Measurements from ENCODE around the gene IGFL4.

The IGFL4 gene

GRCh38 chr19:46060012-46060411 is 19.2 kb upstream of the IGFL4 start:
- no peak for DNase-seq

GRCh38 chr19:46058778-46059177 is 18.0 kb upstream of the IGFL4 start:
- DNase-seq: no peak

- no peak for DNase-seq
Measured at GRCh38 chr19:46056536-46056935, 15.7 kb upstream of the IGFL4 start.

- DNase-seq: no peak
Measured at GRCh38 chr19:46052896-46053295, 12.1 kb upstream of the IGFL4 start.

- no peak for DNase-seq
Measured at GRCh38 chr19:46049597-46049996, 8.8 kb upstream of the IGFL4 start.

GRCh38 chr19:46043519-46043918 is 2.7 kb upstream of the IGFL4 start:
- no peak for DNase-seq

- no peak for DNase-seq
Measured at GRCh38 chr19:46042252-46042883, 1.6 kb upstream of the IGFL4 start.

- DNase-seq: no peak
Measured at GRCh38 chr19:46040125-46040524, 677 bp downstream of the IGFL4 start.

- no peak for DNase-seq
Measured at GRCh38 chr19:46036744-46037128, 4.1 kb downstream of the IGFL4 start.

- no peak for DNase-seq
Measured at GRCh38 chr19:46035986-46036743, 4.6 kb downstream of the IGFL4 start.

GRCh38 chr19:46035546-46035945 is 5.3 kb downstream of the IGFL4 start:
- no peak for DNase-seq

GRCh38 chr19:46033401-46033800 is 7.4 kb downstream of the IGFL4 start:
- no peak for DNase-seq

GRCh38 chr19:46032597-46033025 is 8.2 kb downstream of the IGFL4 start:
- no peak for DNase-seq

GRCh38 chr19:46031781-46032596 is 8.8 kb downstream of the IGFL4 start:
- DNase-seq: no peak

GRCh38 chr19:46030812-46031550 is 9.8 kb downstream of the IGFL4 start:
- no peak for DNase-seq

- no peak for DNase-seq
Measured at GRCh38 chr19:46025835-46026234, 15.0 kb downstream of the IGFL4 start.

- no peak for DNase-seq
Measured at GRCh38 chr19:46023311-46023779, 17.5 kb downstream of the IGFL4 start.

GRCh38 chr19:46022431-46023310 is 18.1 kb downstream of the IGFL4 start, which contains the start of gene PGLYRP1:
Gene PGLYRP1 (minus strand): TSS chr19:46023053. CDS start chr19:46023021, 32 bp downstream.
- DNase-seq: no peak

- DNase-seq: no peak
Measured at GRCh38 chr19:46022061-46022430, 18.8 kb downstream of the IGFL4 start.

GRCh38 chr19:46021531-46022041 is 19.2 kb downstream of the IGFL4 start:
- DNase-seq: no peak

- DNase-seq: no peak
Measured at GRCh38 chr19:46020819-46021125, 20.0 kb downstream of the IGFL4 start.

GRCh38 chr19:46019270-46019669 is 21.5 kb downstream of the IGFL4 start:
- DNase-seq: no peak

Data from activated naive CD4-positive, alpha-beta T cell treated with anti-CD3 and anti-CD28 coated beads, Interleukin-2, amount 50 U/mL, for 16 hours (primary cell).